Hepatocyte (in vitro differentiated cells): ENCODE data around the gene DACT3. TPM values are rescaled to one million over a fixed set of nuclear protein-coding genes. Genes with fewer than 3 reads are reported as not detected.

ENCODE experiments used
- DNase-seq: peaks from one replicate; pipeline ENCODE4 v3.0.0-alpha.2; 2016; ENCODE audit warnings: low spot score
- H2AFZ ChIP-seq: fragments of 200-600 bp; sonication (generic); 2 replicates; pipeline ENCODE4 v1.6.0; 2016; ENCODE audit warnings: antibody characterized with exemption, mild to moderate bottlenecking
- H3K27ac ChIP-seq: fragments of 200-600 bp; sonication (generic); 2 replicates; pipeline ENCODE4 v1.5.1; 2016; ENCODE audit warnings: mild to moderate bottlenecking
- H3K27me3 ChIP-seq: fragments of 200-600 bp; sonication (generic); 2 replicates; pipeline ENCODE4 v1.6.1; 2016
- H3K36me3 ChIP-seq: fragments of 200-600 bp; sonication (generic); replicated peaks from 2 replicates; pipeline ENCODE4 v1.5.1; 2016; ENCODE audit warnings: low read depth; ENCODE audit not compliant: insufficient read depth
- H3K4me1 ChIP-seq: fragments of 200-600 bp; sonication (generic); 2 replicates; pipeline ENCODE4 v1.5.1; 2016; ENCODE audit warnings: mild to moderate bottlenecking, moderate library complexity; ENCODE audit not compliant: insufficient read depth
- H3K4me2 ChIP-seq: fragments of 200-600 bp; sonication (generic); 2 replicates; pipeline ENCODE4 v1.6.0; 2016
- H3K4me3 ChIP-seq: fragments of 200-600 bp; sonication (generic); 2 replicates; pipeline ENCODE4 v1.5.1; 2016; ENCODE audit warnings: mild to moderate bottlenecking
- H3K79me2 ChIP-seq: fragments of 200-600 bp; sonication (generic); 2 replicates; pipeline ENCODE4 v1.6.0; 2017; ENCODE audit warnings: mild to moderate bottlenecking
- H3K9me2 ChIP-seq: fragments of 200-600 bp; sonication (generic); replicated peaks from 2 replicates; pipeline ENCODE4 v1.6.0; 2017; ENCODE audit warnings: mild to moderate bottlenecking; ENCODE audit not compliant: insufficient read depth
- H3K9me3 ChIP-seq: fragments of 200-600 bp; sonication (generic); 2 replicates; pipeline ENCODE4 v1.5.1; 2016; ENCODE audit warnings: low read depth, mild to moderate bottlenecking
- H4K20me1 ChIP-seq: fragments of 200-600 bp; sonication (generic); 2 replicates; pipeline ENCODE4 v1.6.0; 2016; ENCODE audit warnings: mild to moderate bottlenecking; ENCODE audit not compliant: insufficient read depth, poor library complexity, severe bottlenecking
- EZH2 ChIP-seq: fragments of 200-600 bp; sonication (generic); IDR thresholded peaks from 2 replicates; pipeline ENCODE4 v1.6.1; 2016; ENCODE audit warnings: antibody characterized with exemption, mild to moderate bottlenecking, borderline replicate concordance
- EZH2phosphoT487 ChIP-seq: fragments of 200-600 bp; sonication (generic); IDR thresholded peaks from one replicate; pipeline ENCODE4 v1.6.1; 2018; ENCODE audit warnings: antibody characterized with exemption, mild to moderate bottlenecking, low read depth, moderate library complexity; ENCODE audit not compliant: unreplicated experiment, severe bottlenecking
- WGBS: methylation state at CpG from one replicate; pipeline ENCODE4 v1.1.6; 2016; ENCODE audit warnings: low lambda C conversion rate; ENCODE audit errors: missing lambda C conversion rate; 5-methylcytosine and 5-hydroxymethylcytosine counted together
- polyA plus RNA-seq: library from polyadenylated mRNA; unstranded; fragments of >200 nt; fragmentation: Nextera tagmentation; extraction: Ambion mirVana; gene quantifications from 2 replicates; pipeline ENCODE4 v1.2.1, GENCODE V29; 2016
- total RNA-seq: library from RNA; depleted of rRNA; stranded (reverse); fragments of >200 nt; gene quantifications from 2 replicates; pipeline ENCODE4 v1.2.3, GENCODE V29; 2014
- TF ChIP-seq, protein P1 (sequence below): fragments of 200-600 bp; sonication (generic); IDR thresholded peaks from 2 replicates; pipeline ENCODE4 v1.5.1; 2016; ENCODE audit warnings: antibody characterized with exemption, mild to moderate bottlenecking; ENCODE audit not compliant: poor library complexity

Gene DACT3
- total and polyA plus RNA-seq, 2 experiments from 2014 or later = 18.4 TPM

DNA sequence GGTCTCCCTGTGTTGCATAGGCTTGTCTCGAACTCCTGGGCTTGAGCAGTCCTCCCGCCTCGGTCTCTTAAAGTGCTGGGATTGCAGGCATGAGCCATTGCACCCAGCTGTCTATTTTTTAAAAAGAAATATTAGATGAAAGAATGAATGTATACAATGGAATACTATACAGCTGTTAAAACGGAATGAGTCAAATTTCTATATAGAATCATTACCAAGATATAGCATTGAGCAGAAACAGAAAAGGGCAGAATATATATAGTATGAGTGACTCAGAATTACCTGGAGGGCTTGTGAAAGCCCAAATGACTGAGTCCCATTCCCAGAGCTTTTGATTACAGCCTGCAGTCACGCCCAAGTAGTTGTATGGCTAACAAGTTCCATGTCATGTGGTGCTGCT, 4.4 kb downstream of the DACT3 start:
- WGBS = 97% methylated on average over 5 of the region's 5 CpGs
- Histone ChIP-seq H3K4me1 (no peaks in the 10 kb centered on the region), H3K4me2 (no peak overlapping the region), H2AFZ (no peak overlapping the region), H3K4me3 (no peak overlapping the region), H3K27ac (no peak overlapping the region), H3K36me3 (no peaks in the 10 kb centered on the region), H3K27me3 (peaks cover 19% of the 10 kb centered on the region), H3K9me3 (no peaks in the 10 kb centered on the region), H4K20me1 (no peaks in the 10 kb centered on the region), H3K9me2 (no peaks in the 10 kb centered on the region), H3K79me2 (peaks cover 43% of the 10 kb centered on the region)
- TF ChIP-seq, protein P1, sequence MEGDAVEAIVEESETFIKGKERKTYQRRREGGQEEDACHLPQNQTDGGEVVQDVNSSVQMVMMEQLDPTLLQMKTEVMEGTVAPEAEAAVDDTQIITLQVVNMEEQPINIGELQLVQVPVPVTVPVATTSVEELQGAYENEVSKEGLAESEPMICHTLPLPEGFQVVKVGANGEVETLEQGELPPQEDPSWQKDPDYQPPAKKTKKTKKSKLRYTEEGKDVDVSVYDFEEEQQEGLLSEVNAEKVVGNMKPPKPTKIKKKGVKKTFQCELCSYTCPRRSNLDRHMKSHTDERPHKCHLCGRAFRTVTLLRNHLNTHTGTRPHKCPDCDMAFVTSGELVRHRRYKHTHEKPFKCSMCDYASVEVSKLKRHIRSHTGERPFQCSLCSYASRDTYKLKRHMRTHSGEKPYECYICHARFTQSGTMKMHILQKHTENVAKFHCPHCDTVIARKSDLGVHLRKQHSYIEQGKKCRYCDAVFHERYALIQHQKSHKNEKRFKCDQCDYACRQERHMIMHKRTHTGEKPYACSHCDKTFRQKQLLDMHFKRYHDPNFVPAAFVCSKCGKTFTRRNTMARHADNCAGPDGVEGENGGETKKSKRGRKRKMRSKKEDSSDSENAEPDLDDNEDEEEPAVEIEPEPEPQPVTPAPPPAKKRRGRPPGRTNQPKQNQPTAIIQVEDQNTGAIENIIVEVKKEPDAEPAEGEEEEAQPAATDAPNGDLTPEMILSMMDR = no peak
- TF ChIP-seq EZH2phosphoT487 (no peak), EZH2 (no peak)
- no peak for DNase-seq

DNA sequence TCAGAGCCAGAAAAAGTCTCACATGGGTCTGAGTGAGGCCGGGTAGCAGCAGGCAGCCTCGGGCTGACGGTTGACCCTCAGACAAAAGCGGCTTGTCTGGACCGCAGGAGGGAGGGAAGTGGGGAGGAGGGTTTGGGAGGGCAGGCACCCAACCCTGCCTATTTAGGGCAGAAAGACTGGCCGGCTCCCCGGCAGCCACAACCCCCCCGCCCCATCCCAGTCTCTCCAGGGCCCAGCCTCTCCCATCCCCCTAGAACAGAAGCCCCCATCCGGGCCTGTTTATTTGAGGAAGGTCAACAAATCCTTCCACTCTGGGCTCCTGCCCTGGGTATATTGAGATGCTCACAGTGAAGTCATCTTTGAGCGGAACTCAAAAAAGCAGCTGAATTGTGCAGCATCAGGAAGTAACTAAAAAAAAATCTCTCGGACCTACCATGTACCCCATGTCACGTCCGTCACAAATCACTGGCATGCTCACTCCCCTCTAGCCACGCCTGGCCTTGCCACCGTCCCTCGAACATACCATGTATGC, 6.3 kb downstream of the DACT3 start:
- H3K36me3 ChIP-seq = no peaks in the 10 kb centered on the region
- H3K9me2 ChIP-seq = no peaks in the 10 kb centered on the region
- H3K9me3 ChIP-seq = no peaks in the 10 kb centered on the region
- H4K20me1 ChIP-seq = no peaks in the 10 kb centered on the region
- peaks cover 19% of the 10 kb centered on the region for H3K27me3 ChIP-seq
- DNase-seq = no peak
- WGBS = 44% methylated on average over 13 of the region's 16 CpGs
- H3K4me1 ChIP-seq = no peaks in the 10 kb centered on the region
- no peak for TF ChIP-seq EZH2phosphoT487
- TF ChIP-seq EZH2 = no peak
- TF ChIP-seq, protein P1 = no peak
- no peak overlapping the region for H2AFZ ChIP-seq
- no peak overlapping the region for H3K4me3 ChIP-seq
- H3K4me2 ChIP-seq = peak overlapping the region; percentile 1
- peaks cover 39% of the 10 kb centered on the region for H3K79me2 ChIP-seq
- peak overlapping the region; percentile 48 for H3K27ac ChIP-seq

DNA sequence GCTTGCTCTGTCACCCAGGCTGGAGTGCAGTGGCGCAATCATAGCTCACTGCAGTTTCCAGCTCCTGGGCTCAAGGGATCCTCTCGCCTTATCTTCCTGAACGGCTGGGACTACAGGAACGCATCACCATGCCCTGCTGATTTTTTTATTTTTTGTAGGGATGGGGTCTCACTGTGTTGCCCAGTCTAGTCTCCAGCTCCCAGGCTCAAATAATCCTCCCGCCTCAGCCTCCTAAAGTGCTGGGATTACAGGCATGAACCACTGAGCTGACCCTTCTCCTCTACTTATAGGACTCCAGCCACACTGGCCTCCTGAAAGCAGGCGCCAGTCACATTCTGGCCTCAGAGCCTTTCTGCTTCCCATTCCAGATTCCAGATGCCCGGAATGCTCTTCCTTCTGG, 10.5 kb downstream of the DACT3 start:
- no peaks in the 10 kb centered on the region for H3K4me1 ChIP-seq
- H3K9me3 ChIP-seq = no peaks in the 10 kb centered on the region
- no peak for TF ChIP-seq EZH2
- TF ChIP-seq EZH2phosphoT487 = no peak
- TF ChIP-seq, protein P1 = no peak
- no peaks in the 10 kb centered on the region for H3K9me2 ChIP-seq
- no peak overlapping the region for H3K4me2 ChIP-seq
- H3K79me2 ChIP-seq = peaks cover 8% of the 10 kb centered on the region
- peaks cover 24% of the 10 kb centered on the region for H3K27me3 ChIP-seq
- no peak for DNase-seq
- H3K4me3 ChIP-seq = no peak overlapping the region
- 84% methylated on average over 7 of the region's 7 CpGs for WGBS
- H3K36me3 ChIP-seq = no peaks in the 10 kb centered on the region
- H2AFZ ChIP-seq = no peak overlapping the region
- H3K27ac ChIP-seq = no peak overlapping the region
- no peaks in the 10 kb centered on the region for H4K20me1 ChIP-seq
